SH-SY5Y (cell line): ENCODE results near the gene KIF20B.

Source experiments
- GATA2 ChIP-seq: IDR thresholded peaks from 2 replicates; pipeline ENCODE4 v1.6.1; 2011; ENCODE audit warnings: mild to moderate bottlenecking, low read depth, low read length
- GATA3 ChIP-seq: IDR thresholded peaks from 2 replicates; pipeline ENCODE4 v1.6.1; 2011; ENCODE audit warnings: low read depth, mild to moderate bottlenecking, low read length, moderate library complexity

DNA sequence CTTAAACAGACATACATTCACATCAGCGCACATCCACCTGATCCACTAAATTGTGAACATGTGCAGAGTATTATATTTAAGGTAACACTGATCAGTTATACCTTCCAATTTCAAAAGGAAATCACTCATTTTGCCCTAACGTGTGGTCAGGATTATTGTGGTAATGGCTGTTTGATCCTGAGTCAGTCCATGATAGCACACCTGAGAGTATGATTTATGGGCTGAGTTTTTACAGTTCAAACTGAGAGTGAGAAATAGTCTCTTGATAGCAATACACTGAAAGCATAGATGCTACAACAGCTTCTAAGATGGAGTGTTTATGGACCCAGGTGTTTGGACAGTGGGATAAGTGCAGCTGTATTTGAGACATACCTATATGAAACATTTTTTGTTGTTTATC, 96.7 kb downstream of the KIF20B start:
- TF ChIP-seq GATA2 (no peak), GATA3 (no peak)
